GM12878 (cell line): ENCODE measurements around the gene GPR39. TPM values are rescaled to one million over a fixed set of nuclear protein-coding genes. Genes with fewer than 3 reads are reported as not detected.

Experiments
- ATAC-seq: fragments of 200-7000 bp; cut with Tn5 transposase; 3 replicates; pipeline ENCODE4 v1.9.1; 2020; ENCODE audit warnings: mild to moderate bottlenecking, moderate library complexity
- BruUV-seq: library from RNA; stranded (reverse); fragments of 400-500 nt; replicated peaks from 2 replicates; lab custom pipeline; 2021; lab: Mats Ljungman, UMichigan
- CTCF ChIA-PET: fragments of 300-600 bp; sonication (Branson Sonifier 250); formaldehyde crosslinking; extraction: SDS; loops from one replicate; lab custom pipeline; 2021; ENCODE audit warnings: inconsistent platforms; lab: Yijun Ruan, JAX
- POLR2A ChIA-PET: fragments of 350-600 bp; formaldehyde crosslinking; extraction: SDS; loops from one replicate; lab custom pipeline; 2021; ENCODE audit warnings: inconsistent platforms; lab: Charles Lee
- RAD21 ChIA-PET: fragments of 300-600 bp; sonication (Branson Sonifier 250); formaldehyde crosslinking; loops from one replicate; lab custom pipeline; 2023; ENCODE audit warnings: antibody characterized with exemption; ENCODE audit not compliant: unreplicated experiment; lab: Charles Lee
- SMC1A ChIA-PET: fragments of 300-600 bp; sonication (Branson Sonifier 250); formaldehyde crosslinking; loops from one replicate; lab custom pipeline; 2023; ENCODE audit not compliant: unreplicated experiment, uncharacterized antibody; lab: Charles Lee
- DNase-seq: peaks from one replicate; pipeline ENCODE4 v3.0.0-alpha.2; 2011; ENCODE audit warnings: low read depth, low spot score
- FAIRE-seq: peaks from 3 replicates; lab custom pipeline; 2011; peaks lifted over from hg19 to GRCh38; lab: Jason Lieb, UNC
- H2AFZ ChIP-seq: 2 replicates; pipeline ENCODE4 v1.6.0; 2011; ENCODE audit warnings: low read depth, low read length, control low read depth; ENCODE audit not compliant: control insufficient read depth
- H3K27ac ChIP-seq: 2 replicates; pipeline ENCODE4 v1.5.1; 2011; ENCODE audit warnings: control low read depth; ENCODE audit not compliant: control insufficient read depth, insufficient read depth
- H3K27me3 ChIP-seq, 2 experiments: replicated peaks in 1 of 2; 2 replicates each; pipeline versions ENCODE4 v1.6.0 to v1.6.1; 2011; ENCODE audit warnings: low read length in 1 of 2; ENCODE audit not compliant: control insufficient read depth in 2 of 2, insufficient read depth in 2 of 2
- H3K36me3 ChIP-seq, 2 experiments: 2 replicates each; pipeline ENCODE4 v1.5.1; 2011; ENCODE audit warnings: low read length in 1 of 2; ENCODE audit not compliant: control insufficient read depth in 2 of 2, insufficient read depth in 2 of 2
- H3K4me1 ChIP-seq: 2 replicates; pipeline ENCODE4 v1.6.1; 2011; ENCODE audit warnings: mild to moderate bottlenecking, low read length, moderate library complexity, mixed read lengths; ENCODE audit not compliant: control insufficient read depth, insufficient read depth
- H3K4me2 ChIP-seq: 2 replicates; pipeline ENCODE4 v1.6.0; 2011; ENCODE audit warnings: control low read depth; ENCODE audit not compliant: control insufficient read depth, insufficient read depth
- H3K4me3 ChIP-seq: fragments of 200-600 bp; sonication (generic); 2 replicates; pipeline ENCODE4 v1.5.1; 2016
- H3K79me2 ChIP-seq: 2 replicates; pipeline ENCODE4 v1.6.0; 2011; ENCODE audit warnings: low read length; ENCODE audit not compliant: control insufficient read depth, insufficient read depth
- H3K9ac ChIP-seq: 2 replicates; pipeline ENCODE4 v1.8.0; 2011; ENCODE audit warnings: low read length, control low read depth, mixed read lengths; ENCODE audit not compliant: control insufficient read depth, insufficient read depth
- H3K9me3 ChIP-seq: replicated peaks from 3 replicates; pipeline ENCODE4 v1.5.1; 2011; ENCODE audit warnings: mild to moderate bottlenecking, low read length; ENCODE audit not compliant: control insufficient read depth, insufficient read depth
- H4K20me1 ChIP-seq: 2 replicates; pipeline ENCODE4 v1.6.0; 2011; ENCODE audit not compliant: control insufficient read depth, insufficient read depth
- ASH2L ChIP-seq: fragments of 300-600, 200-600 bp; sonication (generic); IDR thresholded peaks from 2 replicates; pipeline ENCODE4 v1.6.1; 2017; ENCODE audit warnings: low read depth, mild to moderate bottlenecking, borderline replicate concordance
- ATF3 ChIP-seq: IDR thresholded peaks from 2 replicates; pipeline ENCODE4 v1.6.1; 2011; ENCODE audit warnings: low read depth, mild to moderate bottlenecking, low read length, moderate library complexity, borderline replicate concordance; ENCODE audit errors: extremely low read depth
- EGR1 ChIP-seq, 2 experiments: IDR thresholded peaks; 1 replicate in 1 of 2; 2 replicates in 1 of 2; pipeline ENCODE4 v1.6.1; 2011 to 2012; ENCODE audit warnings: low read depth in 2 of 2, low read length in 2 of 2, borderline replicate concordance in 1 of 2, mild to moderate bottlenecking in 1 of 2, moderate library complexity in 1 of 2
- ESRRA ChIP-seq: IDR thresholded peaks from 2 replicates; pipeline ENCODE4 v1.6.1; 2012; ENCODE audit warnings: mild to moderate bottlenecking, low read length, improper control_type of control experiment
- EZH2 ChIP-seq: IDR thresholded peaks from 2 replicates; pipeline ENCODE4 v1.6.1; 2012; ENCODE audit warnings: low read depth, mild to moderate bottlenecking, control low read depth, inconsistent platforms, low read length, borderline replicate concordance; ENCODE audit not compliant: control insufficient read depth
- GABPA ChIP-seq: IDR thresholded peaks from 2 replicates; pipeline ENCODE4 v1.6.1; 2014; ENCODE audit warnings: antibody characterized with exemption, low read depth, mild to moderate bottlenecking, inconsistent platforms
- IRF3 ChIP-seq: fragments of 450-650 bp; IDR thresholded peaks from 2 replicates; pipeline ENCODE4 v1.6.1; 2014; ENCODE audit warnings: mild to moderate bottlenecking
- NFIC ChIP-seq: IDR thresholded peaks from 2 replicates; pipeline ENCODE4 v1.6.1; 2012; ENCODE audit warnings: low read depth, mild to moderate bottlenecking, inconsistent platforms, low read length, moderate library complexity
- RELA ChIP-seq: fragments of 450-650 bp; IDR thresholded peaks from 2 replicates; pipeline ENCODE4 v1.8.0; 2014; ENCODE audit warnings: borderline replicate concordance; ENCODE audit not compliant: partially characterized antibody
- REST ChIP-seq: IDR thresholded peaks from 2 replicates; pipeline ENCODE4 v1.6.1; 2012; ENCODE audit warnings: mild to moderate bottlenecking, low read depth, low read length
- SMARCA5 ChIP-seq: fragments of 450-650 bp; IDR thresholded peaks from 2 replicates; pipeline ENCODE4 v1.6.1; 2017; ENCODE audit warnings: mild to moderate bottlenecking
- WGBS: methylation state at CpG from one replicate; pipeline ENCODE4 v1.1.6; 2016; ENCODE audit warnings: low lambda C conversion rate; ENCODE audit not compliant: insufficient replicate concordance, insufficient coverage; ENCODE audit errors: missing lambda C conversion rate; 5-methylcytosine and 5-hydroxymethylcytosine counted together
- in situ Hi-C: fragments of 300-500 bp; cut with MboI; formaldehyde crosslinking; loops from 9 replicates; pipeline ENCODE4 v1.14.3; 2018; ENCODE audit warnings: mixed read lengths
- intact Hi-C: fragments of 100-400 bp; cut with micrococcal nuclease; formaldehyde crosslinking; loops from one replicate; pipeline ENCODE4 v1.14.2; 2022; ENCODE audit not compliant: unreplicated experiment
- polyA plus RNA-seq, 11 experiments: library from polyadenylated mRNA; depleted of rRNA in 4 of 11; unstranded in 6 of 11; stranded (reverse) in 5 of 11; fragments of >200 nt; fragmentation: Nextera tagmentation in 4 of 11; fragmentation: Illumina TruSeq in 1 of 11; extraction: Ambion mirVana in 4 of 11; extraction: Trizol in 1 of 11; gene quantifications; 1 replicate in 1 of 11; 2 replicates in 10 of 11; pipeline versions ENCODE4 v1.2.1 to v1.2.3, GENCODE V29; 2011 to 2016; ENCODE audit warnings: inconsistent platforms in 2 of 11, missing spikeins in 2 of 11, low read depth in 1 of 11
- total RNA-seq, 4 experiments: library from RNA; depleted of rRNA in 3 of 4; stranded (reverse); fragments of >200 nt in 3 of 4; fragmentation: Illumina TruSeq in 1 of 4; extraction: Trizol in 1 of 4; gene quantifications; 2 replicates each; pipeline versions ENCODE4 v1.2.1 to v1.2.3, GENCODE V29; 2013 to 2021

Gene GPR39
- total and polyA plus RNA-seq, 10 of the 15 experiments (the other 5 are each of a cell fraction or from before 2014, with no cell fraction given), result 0.05 to 0.23 TPM; not detected in 8

GRCh38 chr2:132627536-132627935 lies 210.9 kb downstream of the GPR39 start:
- Histone ChIP-seq H3K79me2 (no peaks in the 10 kb centered on the region), H3K36me3 (no peaks in the 10 kb centered on the region), H3K4me3 (no peak overlapping the region), H3K4me2 (no peak overlapping the region), H3K9ac (no peak overlapping the region), H4K20me1 (no peaks in the 10 kb centered on the region), H3K4me1 (no peaks in the 10 kb centered on the region), H3K27ac (no peak overlapping the region), H3K9me3 (no peaks in the 10 kb centered on the region), H2AFZ (no peak overlapping the region), H3K27me3 (no peaks in the 10 kb centered on the region)
- CTCF ChIA-PET, result no interaction called here
- intact Hi-C loops (no loop called here), in situ Hi-C loops (no loop called here)
- POLR2A ChIA-PET, result no interaction called here
- no TSS peak for BruUV-seq
- RAD21 ChIA-PET, result no interaction called here
- no peak for ATAC-seq
- no peak for FAIRE-seq
- SMC1A ChIA-PET, result no interaction called here
- WGBS, result 0% methylated on average over 3 of the region's 3 CpGs
- TF ChIP-seq RELA, result no peak
- no peak for DNase-seq

- H4K20me1 ChIP-seq, result no peaks in the 10 kb centered on the region
- SMC1A ChIA-PET, result no interaction called here
- CTCF ChIA-PET, result no interaction called here
- RAD21 ChIA-PET, result no interaction called here
- H3K9ac ChIP-seq, result no peak overlapping the region
- in situ Hi-C loops (no loop called here), intact Hi-C loops (no loop called here)
- no peak for DNase-seq
- H3K36me3 ChIP-seq, result no peaks in the 10 kb centered on the region
- no peak overlapping the region for H2AFZ ChIP-seq
- no peak overlapping the region for H3K27ac ChIP-seq
- no peak overlapping the region for H3K4me2 ChIP-seq
- ATAC-seq, result no peak
- no peak for FAIRE-seq
- POLR2A ChIA-PET, result no interaction called here
- H3K4me3 ChIP-seq, result no peak overlapping the region
- H3K79me2 ChIP-seq, result no peaks in the 10 kb centered on the region
- H3K4me1 ChIP-seq, result no peaks in the 10 kb centered on the region
- no peaks in the 10 kb centered on the region for H3K27me3 ChIP-seq
- 15% methylated on average over 6 of the region's 6 CpGs for WGBS
- H3K9me3 ChIP-seq, result no peaks in the 10 kb centered on the region
- no TSS peak for BruUV-seq
- TF ChIP-seq ATF3, result no peak
- no peak for TF ChIP-seq ESRRA
- no peak for TF ChIP-seq EGR1 (IDR thresholded peaks at IDR 0.05; ENCODE audit: borderline replicate concordance in 1 of 2, low read depth in 2 of 2, low read length in 2 of 2)
- no peak for TF ChIP-seq GABPA
- TF ChIP-seq NFIC, result no peak
- TF ChIP-seq SMARCA5, result no peak
- no peak for TF ChIP-seq IRF3
- no peak for TF ChIP-seq REST
- no peak for TF ChIP-seq EZH2
- TF ChIP-seq ASH2L, result no peak
Measured at GRCh38 chr2:132632000-132632649, 215.5 kb downstream of the GPR39 start.
